WI38 (cell line): ENCODE data around the gene NECAB3.

Experiments
- H3K4me3 ChIP-seq: 2 replicates; pipeline ENCODE4 v1.5.1; 2011; ENCODE audit warnings: low read depth, mild to moderate bottlenecking, control low read depth, low read length
- TF ChIP-seq, protein P1 (sequence below): IDR thresholded peaks from 2 replicates; pipeline ENCODE4 v1.5.1; 2012; ENCODE audit warnings: low read depth, mild to moderate bottlenecking, control low read depth, low read length

The NECAB3 gene

DNA sequence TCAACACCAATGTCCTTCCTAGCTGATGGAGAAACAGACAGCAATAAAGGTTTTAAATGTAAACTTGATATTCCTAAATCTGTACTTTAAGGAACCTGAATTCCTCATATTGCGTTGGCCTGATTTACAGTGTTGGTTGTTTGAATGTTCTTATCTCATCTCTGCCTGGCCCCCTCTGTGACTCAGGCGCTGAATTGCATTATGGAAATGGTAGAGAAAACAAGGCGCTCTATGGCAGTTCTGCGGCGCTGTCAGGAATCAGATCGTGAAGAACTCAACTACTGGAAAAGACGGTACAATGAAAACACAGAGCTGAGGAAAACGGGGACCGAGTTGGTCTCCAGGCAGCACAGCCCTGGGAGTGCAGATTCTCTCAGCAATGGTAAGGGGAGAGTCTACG is 44.7 kb downstream of the NECAB3 start:
- TF ChIP-seq, protein P1, sequence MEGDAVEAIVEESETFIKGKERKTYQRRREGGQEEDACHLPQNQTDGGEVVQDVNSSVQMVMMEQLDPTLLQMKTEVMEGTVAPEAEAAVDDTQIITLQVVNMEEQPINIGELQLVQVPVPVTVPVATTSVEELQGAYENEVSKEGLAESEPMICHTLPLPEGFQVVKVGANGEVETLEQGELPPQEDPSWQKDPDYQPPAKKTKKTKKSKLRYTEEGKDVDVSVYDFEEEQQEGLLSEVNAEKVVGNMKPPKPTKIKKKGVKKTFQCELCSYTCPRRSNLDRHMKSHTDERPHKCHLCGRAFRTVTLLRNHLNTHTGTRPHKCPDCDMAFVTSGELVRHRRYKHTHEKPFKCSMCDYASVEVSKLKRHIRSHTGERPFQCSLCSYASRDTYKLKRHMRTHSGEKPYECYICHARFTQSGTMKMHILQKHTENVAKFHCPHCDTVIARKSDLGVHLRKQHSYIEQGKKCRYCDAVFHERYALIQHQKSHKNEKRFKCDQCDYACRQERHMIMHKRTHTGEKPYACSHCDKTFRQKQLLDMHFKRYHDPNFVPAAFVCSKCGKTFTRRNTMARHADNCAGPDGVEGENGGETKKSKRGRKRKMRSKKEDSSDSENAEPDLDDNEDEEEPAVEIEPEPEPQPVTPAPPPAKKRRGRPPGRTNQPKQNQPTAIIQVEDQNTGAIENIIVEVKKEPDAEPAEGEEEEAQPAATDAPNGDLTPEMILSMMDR, result no peak
- H3K4me3 ChIP-seq, result no peak overlapping the region

DNA sequence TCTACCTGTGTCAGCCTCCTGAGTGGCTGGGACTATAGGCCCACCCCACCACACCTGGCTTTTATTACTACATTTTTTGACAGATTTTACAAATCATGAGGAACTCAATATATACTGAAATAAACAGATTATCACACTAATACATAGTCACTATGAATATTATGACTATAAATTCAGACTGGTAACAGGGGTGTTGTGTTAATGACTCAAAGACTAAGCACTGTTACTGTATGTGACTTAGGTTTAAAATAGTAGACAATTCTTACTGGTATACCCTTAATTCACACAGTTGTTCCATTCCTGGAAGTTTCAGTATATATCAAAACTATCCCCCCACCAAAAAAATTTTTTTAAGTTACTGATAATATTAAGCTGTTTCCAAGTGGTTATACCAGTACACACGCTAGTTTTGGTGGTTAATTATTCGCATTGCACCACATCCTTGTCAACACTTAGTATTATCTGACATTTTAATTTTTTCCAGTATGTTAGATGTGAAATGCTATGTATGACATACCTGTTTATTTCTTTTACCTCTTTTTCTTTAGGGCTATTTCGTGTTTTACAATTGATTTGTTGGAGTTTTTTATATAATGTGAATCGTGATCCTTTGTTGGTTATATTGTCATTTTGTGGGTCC is 46.5 kb downstream of the NECAB3 start:
- TF ChIP-seq, protein P1, result no peak
- H3K4me3 ChIP-seq, result no peak overlapping the region

DNA sequence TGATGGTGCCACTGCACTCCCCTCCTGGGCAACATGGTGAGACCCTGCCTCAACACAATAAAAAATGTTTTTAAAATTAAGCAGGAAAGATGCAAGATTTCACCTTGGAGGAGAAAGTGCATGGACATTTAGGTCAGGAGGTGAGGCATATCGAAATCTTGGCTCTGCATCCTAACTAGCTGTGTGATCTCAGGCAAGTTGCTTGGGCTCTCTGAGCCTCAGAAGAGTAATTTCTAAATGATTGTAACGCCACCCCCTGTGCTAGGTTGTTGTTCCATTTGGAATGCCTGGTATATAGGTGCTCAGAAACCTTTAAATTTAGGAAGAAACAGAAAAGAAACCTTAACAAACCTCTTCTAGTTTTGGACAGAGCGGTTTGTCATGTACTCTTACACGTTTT is 48.0 kb downstream of the NECAB3 start:
- no peak overlapping the region for H3K4me3 ChIP-seq
- TF ChIP-seq, protein P1, result no peak

DNA sequence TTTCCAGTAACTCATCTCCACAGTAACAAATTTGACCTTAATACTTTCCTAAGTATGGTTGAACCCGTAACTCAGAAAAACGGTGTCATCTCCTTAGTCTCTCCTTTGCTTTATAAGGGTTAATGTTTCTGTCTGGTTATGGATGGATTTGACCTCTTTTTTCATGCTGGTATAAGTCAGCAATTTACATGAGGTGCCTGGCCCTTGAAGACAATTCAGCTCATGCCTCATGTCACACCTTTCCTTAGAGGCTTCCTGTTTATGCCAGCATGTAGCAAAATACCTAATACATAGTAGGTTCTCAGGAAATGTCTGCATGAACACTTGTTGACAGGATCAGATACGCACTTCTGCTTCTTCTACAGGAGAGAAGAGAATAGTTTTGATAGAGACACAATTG is 49.8 kb downstream of the NECAB3 start:
- TF ChIP-seq, protein P1, result no peak
- no peak overlapping the region for H3K4me3 ChIP-seq

DNA sequence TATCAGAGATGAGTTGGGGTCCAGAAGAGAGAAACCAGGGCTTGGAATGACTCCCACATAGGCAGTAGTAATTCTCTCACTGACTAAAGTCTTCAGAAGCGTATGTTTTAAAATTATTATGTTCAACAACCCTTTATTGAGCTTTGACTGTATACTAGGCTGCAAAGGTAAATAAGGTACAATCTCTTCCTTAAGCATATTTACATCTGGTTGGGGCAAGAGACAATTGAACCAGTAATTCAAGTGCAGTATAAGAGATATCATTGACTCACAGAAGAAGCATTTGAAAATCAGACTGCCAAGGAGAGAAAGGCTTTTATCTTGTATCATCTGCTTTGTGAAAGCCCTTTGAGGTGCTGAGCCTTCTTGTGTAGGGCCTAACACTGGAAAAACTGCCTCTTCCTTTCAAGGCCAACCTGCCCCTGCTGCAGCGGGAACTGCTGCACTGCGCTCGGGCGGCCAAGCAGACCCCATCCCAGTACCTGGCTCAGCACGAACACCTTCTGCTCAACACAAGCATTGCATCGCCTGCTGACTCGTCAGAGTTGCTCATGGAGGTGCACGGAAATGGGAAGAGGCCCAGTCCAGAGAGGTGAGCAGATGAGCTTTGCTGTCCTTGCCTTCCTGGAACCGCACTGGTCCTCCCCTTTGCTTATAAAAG is 51.4 kb downstream of the NECAB3 start:
- TF ChIP-seq, protein P1, result no peak

DNA sequence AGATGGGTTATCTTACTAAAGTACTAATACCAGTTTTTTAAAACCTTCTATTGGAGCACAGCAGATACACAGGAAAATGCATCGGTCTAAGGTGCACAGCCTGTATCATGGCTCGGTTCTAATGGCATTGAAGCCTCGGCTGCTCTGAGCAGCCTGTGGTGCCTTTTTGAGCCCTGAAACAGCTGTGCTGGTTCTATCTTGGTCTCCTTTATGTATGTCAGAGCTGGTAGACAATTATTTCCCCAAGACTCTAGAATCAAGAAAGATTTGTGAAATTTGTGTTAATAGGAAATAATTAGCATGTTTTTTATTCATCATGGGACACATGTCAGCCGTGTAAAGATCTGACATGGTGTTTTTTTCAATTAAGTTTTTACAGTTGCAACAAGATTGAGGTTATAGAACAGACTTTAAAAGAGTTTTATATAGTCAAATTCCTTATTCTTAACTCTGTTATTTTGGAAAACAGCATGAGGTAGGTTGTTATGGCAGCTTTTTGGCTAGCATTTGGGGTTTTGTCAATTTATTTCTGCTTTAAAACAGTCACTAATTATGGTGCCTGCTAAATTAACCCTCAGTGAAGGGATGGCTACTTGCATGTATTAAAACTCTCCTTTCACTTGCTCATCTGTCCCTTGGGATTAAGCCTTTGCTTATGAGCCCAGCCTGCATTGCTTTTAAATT is 52.4 kb downstream of the NECAB3 start:
- H3K4me3 ChIP-seq, result no peak overlapping the region
- TF ChIP-seq, protein P1, result no peak

More for the DNA sequence above, 51.4 kb downstream of the NECAB3 start:
- no peak overlapping the region for H3K4me3 ChIP-seq

DNA sequence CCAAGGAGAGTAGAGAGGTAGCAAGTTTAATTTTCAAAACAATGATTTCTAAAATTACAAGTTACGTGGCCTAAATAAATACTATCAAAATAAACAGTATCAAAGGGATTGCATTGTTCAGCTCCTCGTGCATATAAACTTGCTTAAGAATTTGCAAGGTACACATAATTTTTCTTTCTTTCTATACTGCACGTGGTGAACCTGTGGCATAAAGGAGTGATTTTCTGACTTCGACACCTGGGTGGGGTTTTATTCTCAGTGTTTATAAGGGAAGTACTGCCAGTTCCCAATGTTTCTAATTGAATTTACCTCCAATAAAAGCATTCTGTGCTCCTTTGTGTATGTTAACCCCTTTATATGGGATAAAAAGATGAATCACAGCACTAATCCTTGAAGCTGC is 62.2 kb downstream of the NECAB3 start:
- no peak overlapping the region for H3K4me3 ChIP-seq

More for the DNA sequence above, 62.2 kb downstream of the NECAB3 start:
- TF ChIP-seq, protein P1, result no peak
